ENCODE results near the gene HPD. TPM values are rescaled to one million over a fixed set of nuclear protein-coding genes. Genes with fewer than 3 reads are reported as not detected.

Gene HPD
- total and polyA plus RNA-seq, 7 donors: 0.27 to 2.8 (median 0.61) TPM; not detected in 1

GRCh38 chr12:121796855-121797751 lies 61.6 kb downstream of the HPD start:
- WGBS, 2 donors: 10 to 48% methylated on average over 39 of the region's 39 CpGs
- peak; percentile 96 for DNase-seq
- peak overlapping the region; percentile 100 for H3K27ac ChIP-seq
- peak in 1 of 2 donors; percentile 38 for TF ChIP-seq POLR2A (IDR thresholded peaks at IDR 0.05)
- peak in 3 of 4 donors; percentile 54 to 82 (median 58) for TF ChIP-seq POLR2AphosphoS5 (IDR thresholded peaks at IDR 0.05)
- TF ChIP-seq CTCF (IDR thresholded peaks at IDR 0.05): peak in 2 of 4 experiments; percentile 13 to 28
- no peak for TF ChIP-seq EP300 (IDR thresholded peaks at IDR 0.05)
- intact Hi-C loops (cut with DNase I): no loop called here
- peaks cover 0 to 72% (median 67%) of the 10 kb centered on the region in 4 donors for H3K4me1 ChIP-seq
- H3K4me3 ChIP-seq: peak overlapping the region in 3 of 4 donors; percentile 15 to 81 (median 32)
- no peaks in the 10 kb centered on the region for H3K27me3 ChIP-seq
- no peaks in the 10 kb centered on the region for H3K9me3 ChIP-seq
- H3K36me3 ChIP-seq: peaks cover 0 to 12% (median 4%) of the 10 kb centered on the region in 4 donors

GRCh38 chr12:121795034-121795968 lies 63.4 kb downstream of the HPD start:
- Histone ChIP-seq H3K4me3 (peak overlapping the region in 2 of 4 donors; percentile 53 to 59), H3K4me1 (peaks cover 0 to 69% (median 66%) of the 10 kb centered on the region in 4 donors), H3K27me3 (no peaks in the 10 kb centered on the region), H3K9me3 (no peaks in the 10 kb centered on the region), H3K27ac (peak overlapping the region; percentile 100), H3K36me3 (peaks cover 0 to 12% (median 4%) of the 10 kb centered on the region in 4 donors)
- peak; percentile 94 for DNase-seq
- intact Hi-C loops (cut with DNase I): loop anchor here (1.0 to 2.0 kb wide), 3 partner anchors 17 to 94 kb away; partner anchors contain the start of gene PSMD9
- WGBS, 2 donors: 33 to 46% methylated on average over 15 of the region's 15 CpGs
- peak in 2 of 4 donors; percentile 29 to 42 for TF ChIP-seq POLR2AphosphoS5 (IDR thresholded peaks at IDR 0.05)
- TF ChIP-seq POLR2A (IDR thresholded peaks at IDR 0.05): no peak
- peak in 3 of 4 experiments; percentile 93 to 98 (median 98) for TF ChIP-seq CTCF (IDR thresholded peaks at IDR 0.05)
- TF ChIP-seq EP300 (IDR thresholded peaks at IDR 0.05): no peak

- TF ChIP-seq POLR2AphosphoS5 (IDR thresholded peaks at IDR 0.05) (peak in 1 of 4 donors; percentile 1), CTCF (IDR thresholded peaks at IDR 0.05) (no peak)
- Histone ChIP-seq H3K27me3 (no peaks in the 10 kb centered on the region), H3K4me1 (peaks cover 0 to 69% (median 66%) of the 10 kb centered on the region in 4 donors), H3K27ac (peak overlapping the region; percentile 100), H3K36me3 (peaks cover 0 to 12% (median 4%) of the 10 kb centered on the region in 4 donors), H3K4me3 (peak overlapping the region; percentile 2 to 59 (median 42)), H3K9me3 (no peaks in the 10 kb centered on the region)
- peak; percentile 83 for DNase-seq
- intact Hi-C loops (cut with DNase I): loop anchor here (1.0 to 2.0 kb wide), 5 partner anchors 18 to 97 kb away; partner anchors contain the start of gene PSMD9
- 1% methylated on average over 13 of the region's 13 CpGs for WGBS, 2 donors
Measured at GRCh38 chr12:121794534-121795033, 64.1 kb downstream of the HPD start.

- intact Hi-C loops (cut with DNase I): loop anchor here (1.0 to 2.0 kb wide), 4 partner anchors 18 to 97 kb away; partner anchors contain the start of gene PSMD9
- peak; percentile 96 for DNase-seq
- TF ChIP-seq POLR2A (IDR thresholded peaks at IDR 0.05) (no peak), CTCF (IDR thresholded peaks at IDR 0.05) (peak; percentile 99 to 100 (median 100)), EP300 (IDR thresholded peaks at IDR 0.05) (no peak), POLR2AphosphoS5 (IDR thresholded peaks at IDR 0.05) (peak; percentile 13 to 77 (median 61))
- H3K9me3 ChIP-seq: no peaks in the 10 kb centered on the region
- peaks cover 0 to 65% (median 62%) of the 10 kb centered on the region in 4 donors for H3K4me1 ChIP-seq
- H3K36me3 ChIP-seq: peaks cover 0 to 12% (median 4%) of the 10 kb centered on the region in 4 donors
- H3K4me3 ChIP-seq: peak overlapping the region; percentile 32 to 59 (median 46)
- H3K27me3 ChIP-seq: no peaks in the 10 kb centered on the region
- 0 to 1% methylated on average over 59 of the region's 59 CpGs for WGBS, 2 donors
- H3K27ac ChIP-seq: peak overlapping the region; percentile 100
Measured at GRCh38 chr12:121793838-121794533, 64.7 kb downstream of the HPD start.
